Smooth muscle cell of the pulmonary artery (primary cell): ENCODE results near the gene IKBKG. TPM values are rescaled to one million over a fixed set of nuclear protein-coding genes. Genes with fewer than 3 reads are reported as not detected.

Source experiments
- total RNA-seq: library from RNA; depleted of rRNA; stranded (reverse); fragments of >200 nt; gene quantifications from 2 replicates; pipeline ENCODE4 v1.2.3, GENCODE V29; 2014

The IKBKG gene
- total RNA-seq, result 12.3 and 16.7 TPM in 2 replicates

GRCh38 chrX:154547245-154548027, at the start of gene IKBKG:
Gene IKBKG, plus strand, starts transcription at chrX:154547620. Its CDS starts 4,383 bp downstream, at chrX:154552003.

DNA sequence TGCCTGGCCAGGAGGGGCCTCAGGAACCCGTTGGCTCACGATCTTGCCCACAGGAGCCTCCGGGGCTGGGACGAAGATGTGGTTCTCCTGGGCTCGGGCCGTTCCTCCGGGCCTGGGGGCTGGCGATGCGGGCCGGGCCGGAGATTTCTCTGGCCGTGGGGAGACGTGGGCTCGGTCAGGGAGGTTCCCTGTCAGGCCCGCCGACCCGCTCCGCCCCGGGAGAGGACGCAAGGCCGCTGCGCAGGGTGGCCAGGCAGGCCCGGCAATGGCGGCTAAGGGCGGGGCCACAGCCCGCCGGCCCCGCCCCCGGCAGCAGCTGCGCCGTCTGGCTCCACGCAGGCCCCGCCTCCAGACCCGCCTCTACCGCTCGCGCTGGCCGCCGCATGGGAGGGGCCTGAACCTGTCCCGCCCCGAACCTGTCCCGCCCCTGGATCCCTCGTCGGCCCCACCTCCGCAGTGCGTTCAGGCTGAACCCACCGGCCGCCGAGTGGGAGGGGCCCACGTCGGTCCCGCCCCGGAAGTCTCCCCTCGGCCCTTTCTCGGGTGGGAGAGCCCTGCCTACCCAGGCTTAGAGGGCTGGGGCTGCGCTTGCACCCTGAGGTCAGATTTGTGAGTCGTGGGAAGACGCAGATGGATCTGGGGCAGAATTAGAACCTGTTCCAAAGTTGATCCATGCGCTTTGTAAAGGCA, 31.3 kb upstream of the IKBKG start, which contains the start of gene FAM3A:
Gene FAM3A (minus strand): TSS at position 267 of the 690 bp plus-strand sequence. CDS start 460 bp downstream, outside the sequence.

DNA sequence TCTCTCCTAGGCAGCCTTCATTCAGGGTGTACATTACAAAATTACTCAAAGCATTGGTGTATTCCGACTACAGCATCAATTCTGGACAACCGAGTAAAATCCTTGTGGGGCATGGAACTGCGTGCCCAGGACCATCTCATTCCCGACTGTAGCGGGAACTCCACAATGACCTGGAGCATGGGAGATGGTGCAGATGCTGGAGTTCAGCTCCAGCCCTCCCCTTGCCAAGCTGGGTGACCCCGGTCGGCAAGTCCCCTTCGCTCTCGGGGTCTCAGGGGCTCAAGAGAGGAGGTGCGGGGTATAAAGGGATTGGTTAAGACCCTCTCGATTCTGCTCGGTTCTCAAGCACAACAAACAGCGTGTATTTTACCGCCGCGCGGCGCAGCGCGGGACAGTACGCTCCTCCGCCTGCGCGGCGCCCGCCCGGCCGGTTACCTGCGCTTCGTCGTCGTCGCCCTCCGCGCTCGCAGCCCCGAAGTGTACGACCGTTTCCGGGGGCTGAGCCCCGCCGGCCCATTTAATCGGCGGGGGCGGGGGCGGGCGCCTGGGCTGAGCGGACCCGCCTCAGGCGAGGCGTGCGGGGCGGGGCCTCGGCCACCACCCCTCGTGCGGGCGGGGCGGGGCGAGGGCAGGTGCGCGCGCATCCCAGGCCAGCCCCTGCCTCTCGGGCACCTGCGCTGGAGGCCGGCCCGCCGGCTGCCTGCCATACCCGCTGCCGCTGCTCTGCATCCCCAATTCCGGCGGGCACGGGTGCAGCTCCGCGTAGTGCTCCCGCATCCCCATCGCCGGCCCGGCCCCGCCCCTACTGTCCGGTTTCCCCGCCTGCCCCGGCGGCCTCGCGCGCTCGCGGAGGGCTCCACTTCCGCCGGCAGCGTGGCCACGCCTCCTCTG, 821 bp upstream of the IKBKG start, which contains the start of gene G6PD:
Gene G6PD (minus strand): TSS at position 493 of the 891 bp plus-strand sequence. CDS start 691 bp downstream, outside the sequence.

GRCh38 chrX:154584585-154585183, 37.3 kb downstream of the IKBKG start, which contains the start of gene CTAG1A:
Gene CTAG1A, plus strand, starts transcription at chrX:154585133. Its CDS starts 74 bp downstream, at chrX:154585207.

Other genes with a start within 250 kb of the IKBKG start
- gene FLNA, start 173.0 kb upstream of the IKBKG start, total RNA-seq, result 3,803 and 5,191 TPM in 2 replicates
- 22.8 and 26.8 TPM in 2 replicates for gene EMD, start 168.3 kb upstream of the IKBKG start, total RNA-seq
- 2,018 and 2,028 TPM in 2 replicates for gene RPL10, start 149.2 kb upstream of the IKBKG start, total RNA-seq
- 98.5 and 178 TPM in 2 replicates for gene DNASE1L1, start 138.4 kb upstream of the IKBKG start, total RNA-seq
- gene TAFAZZIN, start 136.1 kb upstream of the IKBKG start, total RNA-seq, result 15.4 and 26.4 TPM in 2 replicates
- 145 and 172 TPM in 2 replicates for gene ATP6AP1, start 118.9 kb upstream of the IKBKG start, total RNA-seq
- gene GDI1, start 110.5 kb upstream of the IKBKG start, total RNA-seq, result 96.4 and 118 TPM in 2 replicates
- 59.5 and 85.8 TPM in 2 replicates for gene FAM50A, start 103.5 kb upstream of the IKBKG start, total RNA-seq
- 58.3 and 68.4 TPM in 2 replicates for gene PLXNA3, start 89.3 kb upstream of the IKBKG start, total RNA-seq
- 16.6 and 20.3 TPM in 2 replicates for gene LAGE3, start 68.3 kb upstream of the IKBKG start, total RNA-seq
- 40.3 and 61.6 TPM in 2 replicates for gene UBL4A, start 61.0 kb upstream of the IKBKG start, total RNA-seq
- gene SLC10A3, start 57.0 kb upstream of the IKBKG start, total RNA-seq, result 37.0 and 46.7 TPM in 2 replicates
- 43.3 and 52.2 TPM in 2 replicates for gene FAM3A, start 31.4 kb upstream of the IKBKG start, total RNA-seq
- 109 and 142 TPM in 2 replicates for gene G6PD, start 774 bp upstream of the IKBKG start, total RNA-seq
- not detected in 2 replicates for gene CTAG1A, start 37.5 kb downstream of the IKBKG start, total RNA-seq
- not detected in 2 replicates for gene CTAG1B, start 71.7 kb downstream of the IKBKG start, total RNA-seq
- gene CTAG2, start 106.0 kb downstream of the IKBKG start, total RNA-seq, result not detected in 2 replicates
- gene GAB3, start 203.5 kb downstream of the IKBKG start, total RNA-seq, result 2.7 and 5.4 TPM in 2 replicates
- 26.2 and 36.0 TPM in 2 replicates for gene DKC1, start 215.2 kb downstream of the IKBKG start, total RNA-seq